GM18499 (cell line): Measurements from ENCODE around the gene GLRA2.

ENCODE experiments used
- ATAC-seq: cut with Tn5 transposase; IDR thresholded peaks from one replicate; pipeline ENCODE4 v1.9.1; 2021; ENCODE audit warnings: moderate number of reproducible peaks; ENCODE audit not compliant: insufficient read depth, unreplicated experiment

The GLRA2 gene

DNA sequence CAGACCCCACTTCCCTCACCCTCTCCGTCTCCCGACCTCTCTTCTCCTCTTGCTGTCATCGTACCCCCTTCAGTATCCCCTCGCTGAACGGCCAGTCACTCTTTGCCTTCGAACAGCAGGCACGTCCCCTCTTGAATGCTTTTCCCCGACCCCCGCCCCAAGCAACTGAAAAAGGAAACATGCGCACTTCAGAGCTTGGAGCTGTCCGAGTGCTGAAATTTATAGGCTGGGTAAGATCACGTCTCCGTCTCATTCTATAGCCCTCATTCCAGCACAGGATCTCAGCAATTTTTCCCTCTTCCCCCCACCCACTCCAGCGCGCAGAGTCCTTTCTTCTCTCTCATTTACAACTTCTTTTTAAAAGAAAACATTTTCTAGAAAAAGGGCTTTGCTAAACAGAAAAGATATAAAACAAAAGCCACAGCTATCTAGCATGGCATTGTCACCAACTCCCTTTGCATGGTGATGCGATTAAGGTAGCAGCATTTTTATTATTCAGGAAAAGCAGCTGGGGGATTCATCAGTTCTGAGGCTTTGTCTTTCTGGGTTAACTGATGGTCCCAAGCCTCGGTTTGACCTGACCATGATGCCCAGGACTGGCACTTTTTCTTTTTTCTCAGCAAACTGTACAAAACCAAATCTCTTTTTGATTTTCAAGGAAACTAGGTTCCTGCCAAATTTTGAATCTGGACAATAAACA, at the start of gene GLRA2:
Gene GLRA2 (plus strand): TSS at position 247 of the 700 bp plus-strand sequence. CDS start 522 bp downstream, outside the sequence.
- ATAC-seq: no peak

- no peak for ATAC-seq
These were observed 39.9 kb upstream of the GLRA2 start for GRCh38 chrX:14489437-14489836.

- ATAC-seq: no peak
These were observed 37.6 kb upstream of the GLRA2 start for GRCh38 chrX:14491689-14492088.

DNA sequence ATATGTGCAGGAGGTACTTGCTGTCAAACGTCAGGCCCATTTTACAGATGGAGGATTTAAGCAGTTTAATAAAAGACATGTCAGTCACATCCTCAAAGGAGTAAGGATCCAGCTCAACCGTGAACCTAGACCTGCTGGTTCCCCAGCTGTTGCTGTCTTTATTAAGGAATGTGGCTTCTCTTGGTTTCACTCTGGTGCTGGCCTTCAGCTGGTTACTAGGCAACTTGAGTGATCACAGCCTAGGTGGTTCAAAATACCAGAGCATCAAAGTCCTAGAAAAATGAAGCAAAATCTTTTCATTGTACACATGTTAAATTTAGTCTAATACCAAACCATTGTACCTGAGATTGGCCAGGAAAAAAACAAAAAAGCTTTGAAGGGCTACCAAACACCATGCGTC, 32.7 kb upstream of the GLRA2 start:
- no peak for ATAC-seq

DNA sequence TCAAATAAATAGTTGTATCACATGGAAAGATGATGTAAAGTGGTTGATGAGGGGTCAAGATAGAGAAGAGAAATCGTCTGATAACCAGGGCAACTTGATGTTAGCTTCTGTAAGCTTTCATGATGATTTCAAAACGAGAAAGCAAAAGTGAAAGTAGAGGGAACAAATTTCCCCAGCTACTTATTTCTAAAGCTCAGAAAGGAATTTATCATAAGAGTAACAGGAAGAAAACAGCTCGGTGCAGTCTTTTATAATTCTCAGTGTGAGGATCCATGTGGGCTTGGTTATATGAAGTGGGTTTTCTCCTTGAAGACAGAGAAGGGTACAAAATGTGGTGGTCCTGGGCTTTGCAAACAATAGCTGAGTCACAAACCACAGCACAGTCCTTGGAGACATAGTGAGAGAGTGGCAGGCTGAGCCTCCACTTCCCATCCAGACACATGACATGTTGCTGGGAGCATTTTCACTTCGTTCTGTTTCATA, 32.1 kb upstream of the GLRA2 start:
- peak; percentile 53 for ATAC-seq

DNA sequence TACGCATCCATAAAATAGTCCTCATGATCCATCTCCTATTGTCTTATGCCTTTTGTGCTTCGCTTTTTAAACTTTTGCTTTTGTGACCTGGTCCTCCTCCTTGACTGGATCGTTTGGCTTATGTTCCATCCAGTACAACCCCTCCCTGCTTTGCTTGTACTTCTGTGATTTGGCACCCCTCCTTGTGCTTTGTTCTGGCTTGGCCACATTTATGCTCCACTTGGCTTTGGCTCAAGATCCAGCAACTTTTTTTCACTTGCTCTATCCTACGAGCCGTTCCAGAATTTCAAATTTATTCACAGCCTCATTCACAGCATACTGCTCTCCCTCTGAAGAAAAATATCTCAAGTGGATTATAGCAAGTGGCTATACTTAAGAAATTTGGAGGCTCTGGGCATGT, 28.0 kb upstream of the GLRA2 start:
- no peak for ATAC-seq

DNA sequence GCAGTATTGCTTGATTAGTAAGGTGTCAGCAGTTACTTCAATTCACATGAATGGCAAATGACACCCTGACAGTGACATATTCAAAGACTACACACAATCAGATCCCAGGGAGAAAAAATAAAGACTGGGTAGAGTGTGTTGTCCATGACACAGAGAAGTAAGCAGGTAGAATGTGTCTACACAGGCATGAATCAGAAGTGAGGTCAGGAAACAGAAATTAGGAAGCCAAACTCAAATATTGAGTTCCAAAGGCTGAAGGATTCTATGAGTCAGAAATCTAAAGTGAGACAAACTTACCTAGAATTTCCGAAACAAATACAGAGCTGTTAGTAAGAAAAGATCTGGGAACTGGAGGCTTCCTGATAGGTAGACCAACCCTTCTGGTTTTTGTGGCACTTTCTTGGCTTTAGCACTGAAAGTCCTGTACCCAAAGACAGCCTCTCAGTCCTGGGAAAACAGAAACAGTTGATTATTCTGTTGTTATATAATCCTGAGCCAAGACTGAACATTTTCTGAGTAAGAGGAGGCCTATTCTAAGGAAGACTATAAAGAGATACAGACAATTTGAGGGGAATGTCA, 24.3 kb upstream of the GLRA2 start:
- no peak for ATAC-seq

GRCh38 chrX:14505648-14506047, 23.7 kb upstream of the GLRA2 start:
- ATAC-seq: no peak

DNA sequence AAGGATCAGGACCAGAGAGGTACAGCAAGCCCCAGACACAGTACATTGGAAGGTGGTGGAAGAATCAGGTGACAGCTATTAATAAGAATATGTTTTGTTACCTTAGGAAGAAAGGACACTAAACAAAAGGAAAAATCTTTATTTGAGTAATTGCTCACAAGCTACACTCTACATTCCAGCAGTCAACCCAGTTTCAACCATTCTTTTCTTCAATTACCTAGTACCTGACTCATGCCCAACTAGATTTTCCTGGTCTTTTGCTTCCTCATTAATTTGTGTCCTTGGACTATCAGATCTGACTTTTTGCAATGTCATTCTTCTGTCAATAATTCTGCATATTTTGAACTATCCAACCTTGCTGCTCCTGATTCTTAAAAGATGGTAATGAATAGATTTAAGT, 22.5 kb upstream of the GLRA2 start:
- ATAC-seq: no peak

DNA sequence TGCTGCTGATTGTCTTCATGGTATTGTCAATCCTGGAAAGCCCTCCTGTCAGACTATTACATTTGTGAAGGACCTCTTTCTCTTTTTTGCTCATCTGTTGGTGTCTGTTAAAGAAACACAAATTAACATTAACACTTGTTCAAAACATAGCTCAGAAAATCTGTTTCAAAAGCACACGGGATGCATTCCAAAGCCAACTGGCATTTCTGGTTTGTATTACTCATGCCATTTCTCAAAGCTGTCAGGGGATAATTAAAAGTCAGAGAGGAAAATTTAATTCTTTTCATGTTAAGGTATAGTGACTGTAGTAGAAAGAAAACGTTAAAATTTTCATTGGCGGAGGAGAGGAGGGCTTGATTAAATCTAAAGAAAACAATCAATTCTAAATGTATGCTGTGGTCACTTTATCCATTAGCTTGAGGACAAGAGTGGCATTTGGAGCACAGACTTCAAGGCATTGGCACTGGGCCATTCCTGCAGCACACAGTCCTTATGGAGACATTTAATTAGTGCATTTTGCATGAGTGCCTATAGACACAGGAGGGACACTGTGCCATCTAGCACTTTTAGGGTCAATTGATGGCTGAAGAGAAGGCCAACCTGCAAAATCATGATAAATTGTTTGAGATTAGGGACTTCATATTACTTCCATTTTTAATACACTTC, 21.2 kb upstream of the GLRA2 start:
- ATAC-seq: no peak

DNA sequence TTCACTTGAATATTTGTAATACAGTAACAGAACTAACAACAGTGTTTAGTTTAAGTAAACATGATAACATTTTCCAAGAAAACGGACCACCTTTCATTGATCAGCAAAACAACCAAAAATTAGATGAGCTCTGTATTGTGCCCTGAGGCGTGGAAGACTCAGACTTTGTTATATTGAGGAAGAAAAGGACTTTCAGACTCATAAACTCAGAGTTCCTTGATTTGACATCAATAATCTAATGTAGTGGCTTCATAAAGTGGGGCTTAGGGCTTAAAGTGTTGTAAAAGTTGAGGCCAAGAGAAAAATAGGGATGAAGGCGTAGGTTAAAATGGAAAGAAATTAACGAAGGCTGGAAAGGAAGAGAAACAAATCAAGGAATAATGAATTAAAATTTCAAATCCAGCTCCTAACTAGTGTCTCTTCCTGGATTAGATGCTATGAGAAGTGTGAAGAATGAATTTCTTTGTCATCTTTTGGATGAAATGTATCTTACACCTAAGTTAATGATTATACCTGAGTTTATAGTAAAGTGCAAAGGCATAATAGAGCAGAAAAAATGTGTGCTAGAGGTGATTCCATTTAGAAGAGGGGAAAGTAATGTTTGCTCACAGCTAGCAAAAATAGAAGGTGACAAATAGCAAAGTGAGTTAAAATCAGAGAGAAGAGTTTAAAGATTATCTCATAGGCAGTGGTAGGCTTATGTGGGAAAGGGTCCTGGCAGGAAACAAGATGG, 19.8 kb upstream of the GLRA2 start:
- ATAC-seq: no peak

GRCh38 chrX:14528629-14529289, 577 bp upstream of the GLRA2 start:
- ATAC-seq: no peak

DNA sequence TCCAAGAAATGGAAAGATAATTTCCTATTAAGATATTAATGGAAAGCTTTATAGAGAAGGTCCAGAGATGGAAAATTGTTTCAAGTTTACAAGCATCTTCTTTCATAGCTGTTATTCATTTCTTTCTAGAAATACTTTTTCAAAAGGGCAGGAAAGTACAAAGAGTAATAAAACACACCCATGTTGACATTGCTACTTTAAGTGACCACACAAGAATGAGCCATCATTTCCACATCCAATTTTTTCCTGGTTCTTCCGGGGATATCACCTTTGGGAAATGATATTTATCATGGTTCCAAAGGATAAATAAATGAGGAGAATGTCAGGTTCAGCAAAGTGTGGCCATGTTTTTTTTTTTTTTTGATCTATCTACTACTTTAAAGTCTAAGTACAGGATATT, 4.5 kb downstream of the GLRA2 start:
- ATAC-seq: no peak

DNA sequence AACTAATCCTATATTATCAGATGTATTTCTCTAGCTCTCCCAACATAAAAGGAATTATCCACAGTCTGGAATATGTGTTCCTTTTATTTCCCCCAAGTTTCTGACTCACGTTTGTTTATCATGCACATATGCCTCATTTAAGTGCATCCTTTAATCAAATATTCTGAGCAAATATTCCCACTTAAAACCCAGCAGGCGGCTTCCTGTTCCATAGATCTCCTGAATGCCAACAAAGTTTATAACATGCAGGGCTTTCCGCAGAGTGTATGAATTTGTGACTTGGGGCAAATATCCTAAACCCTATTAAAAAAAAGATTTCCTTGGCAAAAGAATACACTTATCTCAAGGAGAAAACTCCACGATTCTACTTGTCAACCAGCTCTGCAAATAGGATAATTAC, 16.9 kb downstream of the GLRA2 start:
- no peak for ATAC-seq

- ATAC-seq: no peak
These were observed 24.9 kb downstream of the GLRA2 start for GRCh38 chrX:14554131-14554715.

DNA sequence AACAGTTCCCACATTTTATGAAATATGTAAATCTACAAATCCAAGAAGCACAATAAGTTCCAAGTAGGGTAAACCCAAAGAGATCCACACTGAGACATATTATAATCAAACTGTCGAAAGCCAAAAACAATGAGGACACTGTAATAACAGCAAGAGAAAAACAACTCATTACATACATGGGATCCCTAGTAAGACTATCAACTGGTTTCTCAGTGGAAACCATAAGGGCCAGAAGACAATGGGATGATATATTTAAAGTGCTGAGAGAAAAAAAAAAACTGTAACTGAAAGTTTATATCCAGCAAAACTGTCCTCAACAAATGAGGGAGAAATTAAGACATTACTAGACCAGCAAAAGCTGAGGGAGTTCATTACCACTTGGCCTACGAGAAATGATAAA, 34.7 kb downstream of the GLRA2 start:
- no peak for ATAC-seq

DNA sequence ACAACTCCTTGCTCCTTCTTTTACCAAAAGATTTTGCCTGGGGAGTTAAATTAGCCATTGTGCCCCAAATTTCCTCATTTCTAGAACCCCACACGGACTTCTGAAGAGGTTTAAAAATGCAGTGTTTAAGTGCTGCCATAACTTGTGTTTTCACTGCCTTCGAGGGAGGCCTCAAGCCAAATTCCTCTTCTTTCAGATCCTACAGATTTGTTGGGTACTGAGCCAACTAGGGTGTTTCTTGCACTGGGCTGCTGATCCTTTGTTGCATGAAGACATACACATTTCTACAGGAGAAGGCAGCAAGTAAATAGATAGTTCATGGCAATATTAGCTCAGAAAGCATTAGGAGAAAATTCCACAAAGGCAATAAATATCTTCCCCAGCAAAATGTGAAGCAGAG, 43.8 kb downstream of the GLRA2 start:
- no peak for ATAC-seq

DNA sequence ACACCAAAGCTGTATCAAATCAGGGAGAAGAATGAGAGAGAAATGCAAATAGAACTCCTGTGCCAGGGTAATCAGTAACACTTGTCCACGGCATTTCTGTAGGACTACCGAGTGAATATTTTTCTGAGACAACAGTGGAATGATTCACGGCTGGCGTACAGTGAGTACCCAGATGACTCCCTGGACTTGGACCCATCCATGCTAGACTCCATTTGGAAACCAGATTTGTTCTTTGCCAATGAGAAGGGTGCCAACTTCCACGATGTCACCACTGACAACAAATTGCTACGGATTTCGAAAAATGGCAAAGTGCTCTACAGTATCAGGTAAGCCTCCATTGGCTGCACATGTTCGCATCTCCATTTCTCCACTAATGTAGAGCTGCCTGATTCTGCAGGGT, 51.7 kb downstream of the GLRA2 start:
- ATAC-seq: no peak

GRCh38 chrX:14584548-14584947, 55.2 kb downstream of the GLRA2 start:
- no peak for ATAC-seq

GRCh38 chrX:14590216-14590615, 60.9 kb downstream of the GLRA2 start:
- no peak for ATAC-seq
